Liver (tissue), 9 donors: Measurements from ENCODE around the gene ADH7. TPM values are rescaled to one million over a fixed set of nuclear protein-coding genes. Genes with fewer than 3 reads are reported as not detected.
"Not testable (repeated sequence)": the region's sequence is repeated elsewhere in the genome, so short reads cannot be mapped to it uniquely, and the experiment has no call there.

Experiments
- DNase-seq: peaks from one replicate; pipeline ENCODE4 v3.0.0-alpha.2; 2017; ENCODE audit warnings: low spot score
- H3K27ac ChIP-seq, 2 donors: one replicate each; pipeline ENCODE4 v1.7.0; 2013; ENCODE audit warnings: inconsistent platforms in 2 of 2, low read length in 2 of 2, control low read depth in 1 of 2, low read depth in 1 of 2, mild to moderate bottlenecking in 1 of 2
- H3K27me3 ChIP-seq, 4 donors: one replicate each; pipeline versions ENCODE4 v1.6.1 to v1.7.0; 2013; ENCODE audit warnings: low read length in 3 of 4, inconsistent platforms in 1 of 4, mild to moderate bottlenecking in 1 of 4, moderate library complexity in 1 of 4; ENCODE audit not compliant: control insufficient read depth in 4 of 4, insufficient read depth in 4 of 4
- H3K36me3 ChIP-seq, 4 donors: one replicate each; pipeline versions ENCODE4 v1.6.1 to v1.7.0; 2013; ENCODE audit warnings: low read length in 3 of 4, mild to moderate bottlenecking in 3 of 4, low read depth in 1 of 4, moderate library complexity in 1 of 4; ENCODE audit not compliant: control insufficient read depth in 4 of 4, insufficient read depth in 3 of 4
- H3K4me1 ChIP-seq, 4 donors: one replicate each; pipeline versions ENCODE4 v1.6.1 to v1.7.0; 2013; ENCODE audit warnings: low read length in 3 of 4, mild to moderate bottlenecking in 3 of 4, moderate library complexity in 1 of 4; ENCODE audit not compliant: control insufficient read depth in 4 of 4, insufficient read depth in 4 of 4
- H3K4me3 ChIP-seq, 3 donors: one replicate each; pipeline versions ENCODE4 v1.6.1 to v1.7.0; 2013; ENCODE audit warnings: low read length in 3 of 3, control low read depth in 1 of 3, low read depth in 1 of 3, mild to moderate bottlenecking in 1 of 3
- H3K9ac ChIP-seq, 2 donors: one replicate each; pipeline ENCODE4 v1.7.0; 2013; ENCODE audit warnings: low read length in 2 of 2, mild to moderate bottlenecking in 2 of 2, moderate library complexity in 2 of 2, control low read depth in 1 of 2, low read depth in 1 of 2
- H3K9me3 ChIP-seq, 4 donors: one replicate each; pipeline versions ENCODE4 v1.6.1 to v1.7.0; 2013; ENCODE audit warnings: low read length in 3 of 4; ENCODE audit not compliant: control insufficient read depth in 4 of 4
- ATF3 ChIP-seq: IDR thresholded peaks from 2 replicates; pipeline ENCODE4 v1.6.1; 2016; ENCODE audit warnings: antibody characterized with exemption
- CTCF ChIP-seq: fragments of 150-350 bp; IDR thresholded peaks from 2 replicates; pipeline ENCODE4 v1.5.1; 2017; ENCODE audit warnings: improper control_type of control experiment, low read depth, low read length; ENCODE audit not compliant: missing input control
- EGR1 ChIP-seq, 2 donors: IDR thresholded peaks; 2 replicates each; pipeline ENCODE4 v1.6.1; 2016 to 2018; ENCODE audit warnings: antibody characterized with exemption in 2 of 2, low read depth in 2 of 2
- FOXA1 ChIP-seq: IDR thresholded peaks from 2 replicates; pipeline ENCODE4 v1.6.1; 2016; ENCODE audit warnings: antibody characterized with exemption
- GABPA ChIP-seq, 2 donors: IDR thresholded peaks in 1 of 2; conservative IDR thresholded peaks in 1 of 2; 2 replicates each; pipeline ENCODE4 v1.6.1; 2016; ENCODE audit warnings: antibody characterized with exemption in 2 of 2, mild to moderate bottlenecking in 1 of 2, moderate library complexity in 1 of 2
- HNF4A ChIP-seq, 2 donors: conservative IDR thresholded peaks; 2 replicates each; pipeline ENCODE4 v1.6.1; 2016; ENCODE audit warnings: antibody characterized with exemption in 2 of 2, mild to moderate bottlenecking in 2 of 2
- JUND ChIP-seq, 2 donors: IDR thresholded peaks; 2 replicates each; pipeline ENCODE4 v1.6.1; 2016; ENCODE audit warnings: antibody characterized with exemption in 2 of 2
- NR2F2 ChIP-seq: IDR thresholded peaks from 2 replicates; pipeline ENCODE4 v1.6.1; 2016; ENCODE audit warnings: antibody characterized with exemption
- RAD21 ChIP-seq, 2 donors: IDR thresholded peaks; 2 replicates each; pipeline ENCODE4 v1.6.1; 2016; ENCODE audit warnings: antibody characterized with exemption in 2 of 2, mild to moderate bottlenecking in 2 of 2
- YY1 ChIP-seq: IDR thresholded peaks from 2 replicates; pipeline ENCODE4 v1.6.1; 2016; ENCODE audit warnings: antibody characterized with exemption, mild to moderate bottlenecking
- ZBTB33 ChIP-seq: IDR thresholded peaks from 2 replicates; pipeline ENCODE4 v1.6.1; 2016; ENCODE audit warnings: antibody characterized with exemption
- WGBS: extraction: QIAGEN DNeasy Blood & Tissue Kit; methylation state at CpG from one replicate; pipeline ENCODE4 v1.1.7; 2013; 5-methylcytosine and 5-hydroxymethylcytosine counted together
- polyA plus RNA-seq, 2 donors: library from polyadenylated mRNA; stranded (reverse) in 1 of 2; unstranded in 1 of 2; fragments of 200-250 nt in 1 of 2; fragments of >200 nt in 1 of 2; fragmentation: Nextera tagmentation in 1 of 2; extraction: Ambion mirVana in 1 of 2; gene quantifications; one replicate each; pipeline versions ENCODE4 v1.2.1 to v1.2.3, GENCODE V29; 2013 to 2015
- total RNA-seq, 2 donors: library from RNA; depleted of rRNA; stranded (reverse); fragments of >200 nt; gene quantifications; one replicate each; pipeline ENCODE4 v1.2.3, GENCODE V29; 2014
- donor health status: healthy.
- donor health status: healthy.
- donor health status: healthy.
- donor health status: healthy.
- donor health status: healthy.

Gene ADH7
- total and polyA plus RNA-seq, 4 donors, result under 0.01 TPM; not detected in 3

- no peak overlapping the region for H3K9ac ChIP-seq
- no peaks in the 10 kb centered on the region for H3K9me3 ChIP-seq
- H3K27me3 ChIP-seq, result no peaks in the 10 kb centered on the region
- no peak for DNase-seq
- H3K4me1 ChIP-seq, result peaks cover 6 to 37% (median 26%) of the 10 kb centered on the region in 4 donors
- TF ChIP-seq ZBTB33, result no peak
- no peak for TF ChIP-seq HNF4A (conservative IDR thresholded peaks at IDR 0.05)
- no peak for TF ChIP-seq FOXA1
- no peak for TF ChIP-seq YY1
- TF ChIP-seq EGR1 (IDR thresholded peaks at IDR 0.05; ENCODE audit: low read depth in 2 of 2), result no peak
- TF ChIP-seq ATF3, result no peak
- TF ChIP-seq NR2F2, result no peak
- no peak for TF ChIP-seq GABPA (IDR thresholded peaks at IDR 0.05 in 1 of 2, conservative IDR thresholded peaks at IDR 0.05 in 1 of 2)
- no peak for TF ChIP-seq JUND (IDR thresholded peaks at IDR 0.05)
- TF ChIP-seq RAD21 (IDR thresholded peaks at IDR 0.05), result no peak
- no peak overlapping the region for H3K4me3 ChIP-seq
- WGBS, result 78% methylated on average over 2 of the region's 2 CpGs
- no peaks in the 10 kb centered on the region for H3K36me3 ChIP-seq
- no peak overlapping the region for H3K27ac ChIP-seq
Measured at GRCh38 chr4:99417125-99417524, 18.0 kb downstream of the ADH7 start.

GRCh38 chr4:99415762-99416161 lies 19.4 kb downstream of the ADH7 start:
- Histone ChIP-seq H3K27ac (peak overlapping the region in 1 of 2 donors; percentile 82), H3K4me1 (peaks cover 6 to 37% (median 26%) of the 10 kb centered on the region in 4 donors)
- TF ChIP-seq CTCF (peak; percentile 14), RAD21 (IDR thresholded peaks at IDR 0.05) (peak; percentile 65 to 72)
- H3K4me3 ChIP-seq, DNase-seq, H3K27me3 ChIP-seq, H3K9me3 ChIP-seq, H3K36me3 ChIP-seq, H3K9ac ChIP-seq: not testable (repeated sequence)
- 65% methylated on average over 8 of the region's 8 CpGs for WGBS

GRCh38 chr4:99414902-99415301 lies 20.2 kb downstream of the ADH7 start:
- H3K4me3 ChIP-seq, DNase-seq, H3K27me3 ChIP-seq, H3K9me3 ChIP-seq, H3K36me3 ChIP-seq: not testable (repeated sequence)
- Histone ChIP-seq H3K27ac (peak overlapping the region; percentile 82 to 91), H3K4me1 (peaks cover 6 to 43% (median 27%) of the 10 kb centered on the region in 4 donors), H3K9ac (peak overlapping the region in 1 of 2 donors; percentile 59)
- 40% methylated on average over 3 of the region's 3 CpGs for WGBS
- TF ChIP-seq YY1, result peak; percentile 6
